Fibroblast of lung (primary cell): Measurements from ENCODE around the gene POLR2A. TPM values are rescaled to one million over a fixed set of nuclear protein-coding genes. Genes with fewer than 3 reads are reported as not detected.
A peak's percentile ranks its signal among the peaks of the same experiment; 100 is the strongest.

ENCODE experiments used
- DNase-seq, 2 donors: peaks; one replicate each; pipeline versions ENCODE4 v3.0.0 to v3.0.0-alpha.2; 2010; ENCODE audit warnings: low read depth in 2 of 2
- H2AFZ ChIP-seq: 2 replicates; pipeline ENCODE4 v1.5.1; 2012; ENCODE audit warnings: low read length, control low read depth, inconsistent platforms
- H3K27ac ChIP-seq: 2 replicates; pipeline ENCODE4 v1.5.1; 2011; ENCODE audit warnings: low read length, control low read depth; ENCODE audit not compliant: insufficient read depth
- H3K27me3 ChIP-seq: 2 replicates; pipeline ENCODE4 v1.5.1; 2011; ENCODE audit warnings: mild to moderate bottlenecking, low read length; ENCODE audit not compliant: control insufficient read depth, insufficient read depth
- H3K36me3 ChIP-seq: 2 replicates; pipeline ENCODE4 v1.5.1; 2011; ENCODE audit warnings: low read length; ENCODE audit not compliant: control insufficient read depth, insufficient read depth
- H3K4me1 ChIP-seq: 2 replicates; pipeline ENCODE4 v1.5.1; 2011; ENCODE audit warnings: low read length; ENCODE audit not compliant: control insufficient read depth, insufficient read depth; ENCODE audit errors: extremely low read depth
- H3K4me2 ChIP-seq: 2 replicates; pipeline ENCODE4 v1.5.1; 2011; ENCODE audit warnings: low read length, control low read depth; ENCODE audit not compliant: insufficient read depth; ENCODE audit errors: extremely low read depth
- H3K4me3 ChIP-seq, 4 experiments: fragments of 200-600 bp in 1 of 4; sonication (generic) in 1 of 4; replicated peaks in 1 of 4; 2 replicates each; pipeline ENCODE4 v1.5.1; 2011 to 2016; ENCODE audit warnings: low read length in 4 of 4, low read depth in 3 of 4, mild to moderate bottlenecking in 3 of 4, control low read depth in 2 of 4, inconsistent platforms in 1 of 4, mixed read lengths in 1 of 4; ENCODE audit not compliant: insufficient read depth in 1 of 4; ENCODE audit errors: control extremely low read depth in 1 of 4
- H3K79me2 ChIP-seq: 2 replicates; pipeline ENCODE4 v1.5.1; 2012; ENCODE audit warnings: mild to moderate bottlenecking, low read length, inconsistent platforms; ENCODE audit not compliant: control insufficient read depth, insufficient read depth
- H3K9ac ChIP-seq: 2 replicates; pipeline ENCODE4 v1.5.1; 2011; ENCODE audit warnings: mild to moderate bottlenecking, low read length, control low read depth; ENCODE audit not compliant: insufficient read depth
- H3K9me3 ChIP-seq: 2 replicates; pipeline ENCODE4 v1.5.1; 2012; ENCODE audit warnings: low read depth, low read length; ENCODE audit not compliant: control insufficient read depth, insufficient read depth
- H4K20me1 ChIP-seq: 2 replicates; pipeline ENCODE4 v1.5.1; 2011; ENCODE audit warnings: low read length; ENCODE audit not compliant: control insufficient read depth, insufficient read depth; ENCODE audit errors: extremely low read depth
- CTCF ChIP-seq, 2 donors: IDR thresholded peaks in 1 of 2; conservative IDR thresholded peaks in 1 of 2; 1 replicate in 1 of 2; 2 replicates in 1 of 2; pipeline ENCODE4 v1.5.1; 2011 to 2012; ENCODE audit warnings: low read length in 2 of 2, control low read depth in 1 of 2, inconsistent platforms in 1 of 2, low read depth in 1 of 2, mild to moderate bottlenecking in 1 of 2
- EZH2 ChIP-seq: IDR thresholded peaks from 2 replicates; pipeline ENCODE4 v1.5.1; 2012; ENCODE audit warnings: low read length, control low read depth, mild to moderate bottlenecking; ENCODE audit errors: missing control alignments
- polyA minus RNA-seq: library from RNA; depleted of rRNA, polyadenylated mRNA; stranded (reverse); fragments of >200 nt; gene quantifications from 2 replicates; pipeline ENCODE4 v1.2.3, GENCODE V29; 2011; ENCODE audit warnings: low replicate concordance
- polyA plus RNA-seq, 2 donors: library from polyadenylated mRNA; depleted of rRNA in 1 of 2; stranded (reverse) in 1 of 2; unstranded in 1 of 2; fragments of >200 nt; gene quantifications; 2 replicates each; pipeline ENCODE4 v1.2.1, GENCODE V29; 2011 to 2012; ENCODE audit warnings: missing spikeins in 1 of 2
- total RNA-seq: library from RNA; depleted of rRNA; stranded (reverse); fragments of >200 nt; gene quantifications from 2 replicates; pipeline ENCODE4 v1.2.1, GENCODE V29; 2014

Gene POLR2A
- 60.1 and 75.8 TPM in 2 replicates for total RNA-seq
- 6.8 and 7.1 TPM in 2 replicates for polyA plus RNA-seq
- polyA plus RNA-seq (2012) = 56.0 and 62.6 TPM in 2 replicates
- 232 and 413 TPM in 2 replicates for polyA minus RNA-seq

- H3K27ac ChIP-seq = peak within 1 kb of the TSS; percentile 100
- H3K9me3 ChIP-seq = no peaks in the 10 kb centered on the region
- H4K20me1 ChIP-seq = no peaks in the 10 kb centered on the region
- peak within 1 kb of the TSS; percentile 96 for H3K4me2 ChIP-seq
- H3K27me3 ChIP-seq = no peaks in the 10 kb centered on the region
- peaks cover 55% of the 10 kb centered on the region for H3K79me2 ChIP-seq
- peak within 1 kb of the TSS; percentile 77 for H2AFZ ChIP-seq
- H3K9ac ChIP-seq = peak within 1 kb of the TSS; percentile 98
- TF ChIP-seq CTCF (conservative IDR thresholded peaks at IDR 0.05 in 1 of 2, IDR thresholded peaks at IDR 0.05 in 1 of 2; ENCODE audit: low read depth in 1 of 2, low read length in 2 of 2) = no peak
- no peak for TF ChIP-seq EZH2
- H3K36me3 ChIP-seq = peaks cover 1% of the 10 kb centered on the region
- peak; percentile 97 to 99 for DNase-seq
- H3K4me3 ChIP-seq = peak within 1 kb of the TSS; percentile 66 to 91 (median 82)
- H3K4me1 ChIP-seq = peaks cover 24% of the 10 kb centered on the region
These were observed at the start of gene POLR2A for GRCh38 chr17:7484067-7484918. TSS of gene POLR2A (plus strand) at chr17:7484366.

GRCh38 chr17:7435676-7436555 is 48.2 kb upstream of the POLR2A start:
- H3K27ac ChIP-seq = no peak overlapping the region
- H4K20me1 ChIP-seq = no peaks in the 10 kb centered on the region
- peak overlapping the region; percentile 32 to 68 (median 36) for H3K4me3 ChIP-seq
- H3K9me3 ChIP-seq = no peaks in the 10 kb centered on the region
- DNase-seq = no peak
- H3K9ac ChIP-seq = no peak overlapping the region
- H3K27me3 ChIP-seq = peaks cover 22% of the 10 kb centered on the region
- H3K79me2 ChIP-seq = no peaks in the 10 kb centered on the region
- no peaks in the 10 kb centered on the region for H3K36me3 ChIP-seq
- H3K4me2 ChIP-seq = peak overlapping the region; percentile 90
- peaks cover 13% of the 10 kb centered on the region for H3K4me1 ChIP-seq
- H2AFZ ChIP-seq = peak overlapping the region; percentile 11
- TF ChIP-seq CTCF (conservative IDR thresholded peaks at IDR 0.05 in 1 of 2, IDR thresholded peaks at IDR 0.05 in 1 of 2; ENCODE audit: low read depth in 1 of 2, low read length in 2 of 2) (peak in 1 of 2 donors; percentile 9), EZH2 (no peak)
